Measurements from ENCODE around the gene MARF1.
"Not testable (repeated sequence)": the region's sequence is repeated elsewhere in the genome, so short reads cannot be mapped to it uniquely, and the experiment has no call there.

The MARF1 gene

GRCh38 chr16:15547768-15548096 is 95.2 kb downstream of the MARF1 start:
- no peaks in the 10 kb centered on the region for H3K36me3 ChIP-seq (ENCODE audit: control insufficient read depth, insufficient read depth, low read length)
- H3K9me3 ChIP-seq (ENCODE audit: control insufficient read depth, low read length), result peaks cover 15% of the 10 kb centered on the region
- H3K4me3 ChIP-seq (ENCODE audit: extremely low read depth, insufficient read depth, low read length, poor library complexity, severe bottlenecking), result no peak overlapping the region
- H3K27ac ChIP-seq (ENCODE audit: low read depth, low read length, severe bottlenecking), result no peak overlapping the region
- WGBS, 2 experiments (ENCODE audit: insufficient coverage in 2 of 2), result 96 to 100% methylated on average over 5 to 6 of the region's 6 CpGs
- H3K4me1 ChIP-seq (ENCODE audit: control insufficient read depth, insufficient read depth, low read length, poor library complexity, severe bottlenecking), result peaks cover 4% of the 10 kb centered on the region

- WGBS, 2 experiments (ENCODE audit: insufficient coverage in 2 of 2), result 85 to 91% methylated on average over 8 to 9 of the region's 13 CpGs
- H3K9me3 ChIP-seq (ENCODE audit: control insufficient read depth, low read length), result peaks cover 20% of the 10 kb centered on the region
- not testable (repeated sequence) for H3K27ac ChIP-seq (ENCODE audit: low read depth, low read length, severe bottlenecking); H3K4me1 ChIP-seq (ENCODE audit: control insufficient read depth, insufficient read depth, low read length, poor library complexity, severe bottlenecking); H3K4me3 ChIP-seq (ENCODE audit: extremely low read depth, insufficient read depth, low read length, poor library complexity, severe bottlenecking); H3K36me3 ChIP-seq (ENCODE audit: control insufficient read depth, insufficient read depth, low read length)
Measured at GRCh38 chr16:15547072-15547767, 95.7 kb downstream of the MARF1 start.

- Histone ChIP-seq H3K9me3 (ENCODE audit: control insufficient read depth, low read length) (peaks cover 20% of the 10 kb centered on the region), H3K4me3 (ENCODE audit: extremely low read depth, insufficient read depth, low read length, poor library complexity, severe bottlenecking) (no peak overlapping the region), H3K4me1 (ENCODE audit: control insufficient read depth, insufficient read depth, low read length, poor library complexity, severe bottlenecking) (peaks cover 4% of the 10 kb centered on the region), H3K36me3 (ENCODE audit: control insufficient read depth, insufficient read depth, low read length) (no peaks in the 10 kb centered on the region), H3K27ac (ENCODE audit: low read depth, low read length, severe bottlenecking) (no peak overlapping the region)
- WGBS, 2 experiments (ENCODE audit: insufficient coverage in 2 of 2), result 100% methylated on average over 2 of the region's 2 CpGs; no CpG with 5 or more reads in 1 of the 2 experiments
Measured at GRCh38 chr16:15545544-15545943, 97.4 kb downstream of the MARF1 start.

GRCh38 chr16:15544405-15544804 is 98.5 kb downstream of the MARF1 start:
- 93 to 100% methylated on average over 2 to 4 of the region's 5 CpGs for WGBS, 2 experiments (ENCODE audit: insufficient coverage in 2 of 2)
- H3K27ac ChIP-seq (ENCODE audit: low read depth, low read length, severe bottlenecking), result no peak overlapping the region
- H3K9me3 ChIP-seq (ENCODE audit: control insufficient read depth, low read length), result peaks cover 20% of the 10 kb centered on the region
- H3K36me3 ChIP-seq (ENCODE audit: control insufficient read depth, insufficient read depth, low read length), result no peaks in the 10 kb centered on the region
- H3K4me3 ChIP-seq (ENCODE audit: extremely low read depth, insufficient read depth, low read length, poor library complexity, severe bottlenecking), result no peak overlapping the region
- peaks cover 4% of the 10 kb centered on the region for H3K4me1 ChIP-seq (ENCODE audit: control insufficient read depth, insufficient read depth, low read length, poor library complexity, severe bottlenecking)
